Inferior parietal cortex (tissue), 1 donor: ENCODE data around the gene ATG16L2.
"Not testable (repeated sequence)": the region's sequence is repeated elsewhere in the genome, so short reads cannot be mapped to it uniquely, and the experiment has no call there.

ENCODE experiments used
- DNase-seq: peaks from one replicate; pipeline ENCODE4 v3.0.0-alpha.2; 2016; ENCODE audit errors: extremely low spot score

The ATG16L2 gene

DNA sequence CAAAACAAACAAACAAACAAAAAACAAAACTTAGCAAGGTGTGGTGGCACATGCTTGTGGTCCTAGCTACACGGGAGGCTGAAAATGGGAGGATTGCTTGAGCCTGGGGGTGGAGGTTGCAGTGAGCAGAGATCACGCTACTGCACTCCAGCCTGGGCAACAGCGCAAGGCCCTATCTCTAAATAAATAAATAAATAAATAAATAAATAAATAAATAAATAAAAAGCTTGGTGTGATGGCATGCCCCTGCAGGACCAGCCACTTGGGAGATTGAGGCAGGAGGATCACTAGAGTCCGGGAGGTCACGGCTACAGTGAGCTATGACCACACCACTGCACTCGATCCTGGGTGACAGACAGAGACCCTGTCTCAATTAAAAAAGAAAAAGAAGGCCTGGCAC, 11.4 kb upstream of the ATG16L2 start:
- no peak for DNase-seq

DNA sequence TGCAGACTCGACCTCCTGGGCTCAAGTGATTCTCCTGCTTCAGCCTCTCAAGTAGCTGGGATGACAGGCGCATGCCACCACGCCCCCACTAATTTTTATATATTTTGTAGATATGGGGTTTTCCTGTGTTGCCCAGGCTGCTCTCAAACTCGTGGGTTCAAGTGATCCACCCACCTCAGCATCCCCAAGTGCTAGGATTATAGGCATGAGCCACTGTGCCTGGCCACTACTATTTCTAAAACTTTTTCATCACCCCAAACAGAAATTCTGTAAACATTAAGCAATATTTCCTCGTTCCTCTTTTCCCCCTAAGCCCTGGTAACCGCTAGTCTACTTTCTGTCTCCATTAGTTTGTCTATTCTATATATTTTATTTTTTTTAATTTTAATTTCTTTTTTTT, 9.0 kb upstream of the ATG16L2 start:
- no peak for DNase-seq

DNA sequence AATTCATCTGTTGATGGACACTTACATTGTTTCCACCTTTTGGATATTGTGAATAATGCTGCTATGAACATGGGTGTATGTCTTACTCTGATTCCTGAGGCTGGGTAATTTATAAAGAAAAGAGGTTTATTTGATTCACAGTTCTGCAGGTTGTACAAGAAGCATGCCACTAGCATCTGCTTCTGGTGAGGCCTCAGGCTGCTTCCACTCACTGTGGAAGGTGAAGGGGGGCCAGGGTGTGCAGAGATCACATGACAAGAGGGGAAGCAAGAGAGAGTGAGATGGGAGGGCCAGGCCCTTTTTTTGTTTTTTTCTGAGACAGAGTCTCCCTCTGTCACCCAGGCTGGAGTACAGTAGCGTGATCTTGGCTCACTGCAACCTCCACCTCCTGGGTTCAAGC, 7.8 kb upstream of the ATG16L2 start:
- DNase-seq: not testable (repeated sequence)

GRCh38 chr11:72807021-72807693, 7.1 kb upstream of the ATG16L2 start:
- DNase-seq: no peak

DNA sequence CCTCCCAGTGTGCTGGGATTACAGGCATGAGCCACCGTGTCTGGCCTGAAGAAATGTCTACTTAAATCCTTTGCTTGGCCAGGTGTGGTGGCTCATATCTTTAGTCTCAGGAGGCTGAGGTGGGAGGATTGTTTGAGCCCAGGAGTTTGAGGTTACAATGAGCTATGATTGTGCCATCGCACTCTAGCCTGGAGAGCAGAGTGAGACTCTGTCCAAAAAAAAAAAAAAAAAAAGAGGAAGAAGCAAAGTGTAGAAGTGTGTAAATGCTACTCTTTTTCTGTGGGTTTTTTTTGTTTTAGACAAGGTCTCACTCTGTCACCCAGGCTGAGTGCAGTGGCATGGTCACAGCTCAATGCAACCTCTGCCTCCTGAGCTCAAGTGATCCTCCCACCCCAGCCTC, 6.4 kb upstream of the ATG16L2 start:
- no peak for DNase-seq

DNA sequence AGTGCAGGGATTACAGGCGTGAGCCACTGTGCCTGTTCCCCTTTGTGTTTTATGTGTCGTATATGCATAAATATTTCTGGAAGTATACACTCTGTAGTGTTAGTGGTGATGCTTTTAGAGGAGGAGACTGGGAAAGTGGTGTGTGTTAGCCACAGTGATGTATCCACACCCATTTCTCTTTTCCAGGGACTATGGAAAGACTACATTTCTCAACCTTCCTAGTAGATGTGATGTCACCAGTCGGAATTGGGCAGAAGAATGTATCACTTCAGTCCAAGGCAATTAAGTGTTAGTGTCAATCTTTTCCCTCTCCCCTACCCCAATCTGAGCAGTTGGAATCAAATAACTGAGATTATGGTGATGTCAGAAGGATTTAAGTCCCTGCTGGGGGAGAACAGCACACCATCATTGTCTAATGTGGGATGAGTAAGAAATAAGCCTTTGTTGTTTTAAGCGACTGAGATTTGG, 5.8 kb upstream of the ATG16L2 start:
- DNase-seq: no peak

- not testable (repeated sequence) for DNase-seq
These were observed 2.5 kb upstream of the ATG16L2 start for GRCh38 chr11:72811686-72812085.

DNA sequence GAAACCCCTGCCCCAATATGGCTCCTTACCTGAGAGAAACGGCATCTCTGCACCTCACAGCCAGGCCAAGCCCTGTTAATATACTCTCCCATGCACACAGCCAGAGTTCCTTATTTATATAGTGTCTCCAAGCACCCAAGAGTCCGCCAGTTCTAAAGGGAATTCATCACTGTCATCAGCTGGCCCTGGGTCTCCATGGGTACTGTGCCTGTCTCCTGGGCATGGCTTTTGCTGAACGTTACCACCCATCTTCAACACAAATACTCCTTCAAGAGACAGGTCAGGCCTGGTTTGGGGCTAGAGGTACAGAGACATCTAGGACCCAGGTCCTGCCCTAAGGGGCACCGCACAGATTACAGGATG, 1.6 kb upstream of the ATG16L2 start:
- no peak for DNase-seq

GRCh38 chr11:72812967-72813739, 1.1 kb upstream of the ATG16L2 start:
- no peak for DNase-seq

DNA sequence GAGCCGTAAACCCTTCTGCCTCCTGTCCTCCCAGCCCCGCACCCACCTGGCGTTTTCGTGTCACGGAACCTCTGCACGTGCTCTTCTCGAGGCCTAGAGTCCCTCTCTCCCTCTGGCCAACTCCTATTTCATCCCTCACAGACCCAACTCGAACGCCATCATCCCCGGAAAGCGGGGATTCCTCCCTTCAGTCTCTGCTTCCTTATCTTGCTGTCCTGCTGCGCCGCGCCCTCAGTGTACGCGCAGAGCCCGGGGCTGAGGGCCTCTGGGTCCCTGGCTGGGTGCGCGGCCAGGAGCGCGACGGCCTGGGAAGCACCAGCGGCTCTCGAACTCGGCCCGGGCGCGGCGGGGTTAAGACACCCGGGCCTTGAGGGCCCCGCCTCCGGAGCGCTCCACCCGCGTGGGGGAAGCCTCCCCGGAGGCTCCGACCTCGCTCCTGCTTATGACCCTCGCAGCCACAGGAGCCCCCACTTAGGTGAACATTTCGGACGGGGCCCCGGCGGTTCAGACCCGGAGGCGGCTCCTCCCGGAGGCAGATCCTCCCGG, 398 bp upstream of the ATG16L2 start:
- DNase-seq: peak; percentile 87

DNA sequence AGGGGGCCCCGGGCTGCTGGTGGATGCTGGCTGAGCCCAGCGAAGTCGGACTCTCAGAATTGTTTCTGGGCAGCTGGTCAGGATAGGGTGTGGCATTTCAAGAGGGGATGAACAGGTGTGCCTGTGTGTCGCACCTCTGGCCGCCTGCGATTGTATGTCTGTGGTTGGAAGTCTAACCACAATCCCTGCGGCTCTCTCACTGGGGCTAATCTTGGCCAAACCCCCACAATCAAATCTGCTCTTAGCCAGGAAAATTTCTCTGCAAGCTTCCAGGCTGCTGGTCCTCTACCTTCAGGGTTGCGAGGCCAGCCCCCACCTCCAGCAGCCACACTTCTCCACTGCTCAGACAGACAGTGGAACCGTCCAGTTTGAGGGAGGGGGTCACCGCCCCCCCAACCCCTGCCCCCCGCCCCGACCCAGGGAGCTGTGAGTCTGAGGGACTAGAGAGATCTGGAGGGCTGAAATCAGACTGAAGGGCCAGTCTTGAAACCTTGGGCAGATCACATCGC, 953 bp downstream of the ATG16L2 start:
- DNase-seq: no peak

DNA sequence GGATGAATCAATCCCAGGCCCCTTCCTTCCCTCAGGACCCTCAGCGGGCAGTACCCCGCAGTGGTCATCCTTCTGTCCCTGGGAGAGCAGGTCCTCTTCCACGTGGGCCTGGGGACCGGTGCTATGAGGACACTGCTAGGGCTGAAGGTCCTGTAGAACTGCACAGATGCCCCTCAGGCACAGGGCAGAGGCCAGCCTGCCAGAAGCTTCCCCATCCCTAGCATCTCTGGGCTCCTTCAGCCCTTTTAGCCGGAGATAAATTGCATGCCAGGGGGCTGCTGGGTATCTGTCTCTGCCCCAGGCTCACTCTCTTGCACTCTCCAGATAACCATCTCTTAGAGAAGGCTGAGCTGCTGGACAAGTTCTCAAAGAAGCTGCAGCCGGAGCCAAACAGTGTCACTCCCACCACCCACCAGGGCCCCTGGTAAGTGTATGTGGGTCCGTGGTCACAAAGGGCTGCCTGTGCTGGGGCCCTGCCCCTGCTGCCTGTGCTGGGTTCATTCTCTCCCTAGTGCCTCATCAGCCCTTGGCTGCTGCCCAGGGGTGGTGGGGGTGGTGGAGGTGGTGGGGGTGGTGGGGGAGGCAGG, 2.3 kb downstream of the ATG16L2 start:
- no peak for DNase-seq

GRCh38 chr11:72817966-72818365, 3.8 kb downstream of the ATG16L2 start:
- DNase-seq: no peak

DNA sequence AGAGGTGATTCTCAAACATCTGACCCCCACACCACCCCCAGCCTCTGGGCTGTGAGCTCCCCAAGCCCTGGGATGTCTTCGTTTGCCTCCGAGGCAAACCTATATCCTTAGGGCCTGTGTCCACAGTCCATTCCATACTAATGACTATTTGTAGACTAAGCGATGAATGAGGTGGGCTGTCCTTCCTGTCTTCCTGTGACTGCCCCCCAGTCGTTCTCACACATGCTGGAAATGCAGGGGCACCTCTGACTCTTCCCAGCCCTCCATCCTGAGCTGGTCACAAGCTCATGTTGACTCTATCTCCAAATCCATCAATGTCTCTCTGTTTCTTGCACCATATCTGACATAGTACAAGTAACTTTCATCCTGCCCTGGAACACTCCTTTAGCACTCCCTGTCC, 4.8 kb downstream of the ATG16L2 start:
- DNase-seq: no peak

DNA sequence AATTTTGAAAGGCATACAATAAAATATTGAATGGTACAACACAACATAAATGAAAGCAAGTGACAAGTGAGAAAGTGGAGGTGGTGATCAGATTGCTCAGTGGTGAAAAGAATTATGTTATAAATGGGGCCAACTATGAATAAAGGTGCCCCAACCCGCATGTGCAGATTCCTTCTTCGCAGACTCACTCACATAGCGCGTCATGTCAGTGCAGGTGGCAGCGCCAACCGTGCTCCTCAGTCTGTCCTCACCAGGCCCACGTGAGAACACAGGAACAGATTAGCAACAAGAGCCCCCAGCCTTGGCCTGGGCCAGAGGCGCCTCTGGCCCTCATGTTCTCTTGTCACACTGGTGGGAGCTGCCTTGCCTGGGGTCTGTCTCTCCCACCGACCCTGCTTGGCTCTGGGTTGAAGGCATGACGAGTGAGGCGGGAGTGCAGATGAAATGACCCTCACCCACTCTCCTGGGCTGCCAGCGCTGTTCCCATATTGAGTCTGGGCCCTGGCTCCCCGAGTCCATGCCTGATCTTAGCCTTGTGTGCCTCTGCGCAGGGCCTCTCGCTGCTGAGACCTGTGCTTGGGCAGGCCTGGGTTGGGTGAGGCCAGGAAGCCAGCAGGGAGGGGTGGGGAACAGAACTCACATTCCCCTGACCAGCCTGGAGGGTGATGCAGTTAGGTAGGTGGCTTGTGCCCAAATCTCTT, 6.4 kb downstream of the ATG16L2 start:
- DNase-seq: no peak

DNA sequence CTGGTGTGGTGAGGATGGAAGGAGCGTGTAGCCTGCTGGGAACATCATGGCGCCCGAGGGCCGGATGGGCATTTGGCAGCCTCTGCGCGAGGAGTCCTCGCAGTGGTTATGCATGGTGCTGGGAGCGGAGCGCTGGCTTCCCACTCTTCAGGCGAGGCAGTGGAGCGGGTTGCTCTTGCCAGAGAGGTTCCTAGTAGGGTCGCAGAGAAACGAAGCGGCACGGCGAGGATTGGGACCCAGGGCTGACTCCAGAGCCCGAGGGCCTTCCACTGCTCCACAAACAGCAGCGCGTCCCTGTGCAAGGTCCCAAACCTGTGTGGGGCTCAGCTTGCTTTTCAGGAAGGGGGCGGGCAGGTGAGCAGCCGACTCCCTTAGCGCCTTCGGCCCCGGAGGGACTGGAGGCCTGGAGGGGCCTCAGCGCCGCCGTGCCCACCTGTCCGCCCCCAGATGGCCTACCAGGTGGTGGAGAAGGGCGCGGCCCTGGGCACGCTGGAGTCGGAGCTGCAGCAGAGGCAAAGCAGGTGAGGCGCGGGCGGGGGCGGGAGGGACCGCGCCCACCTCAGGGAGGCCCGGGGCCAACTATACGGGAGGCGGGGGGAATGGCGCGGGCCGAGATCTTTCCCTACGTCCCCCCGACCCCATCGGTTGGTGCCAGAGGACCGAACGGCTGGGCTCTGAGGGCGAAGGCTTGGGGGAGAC, 7.2 kb downstream of the ATG16L2 start:
- DNase-seq: no peak

- DNase-seq: peak; percentile 82
These were observed 7.9 kb downstream of the ATG16L2 start for GRCh38 chr11:72821920-72822799.

DNA sequence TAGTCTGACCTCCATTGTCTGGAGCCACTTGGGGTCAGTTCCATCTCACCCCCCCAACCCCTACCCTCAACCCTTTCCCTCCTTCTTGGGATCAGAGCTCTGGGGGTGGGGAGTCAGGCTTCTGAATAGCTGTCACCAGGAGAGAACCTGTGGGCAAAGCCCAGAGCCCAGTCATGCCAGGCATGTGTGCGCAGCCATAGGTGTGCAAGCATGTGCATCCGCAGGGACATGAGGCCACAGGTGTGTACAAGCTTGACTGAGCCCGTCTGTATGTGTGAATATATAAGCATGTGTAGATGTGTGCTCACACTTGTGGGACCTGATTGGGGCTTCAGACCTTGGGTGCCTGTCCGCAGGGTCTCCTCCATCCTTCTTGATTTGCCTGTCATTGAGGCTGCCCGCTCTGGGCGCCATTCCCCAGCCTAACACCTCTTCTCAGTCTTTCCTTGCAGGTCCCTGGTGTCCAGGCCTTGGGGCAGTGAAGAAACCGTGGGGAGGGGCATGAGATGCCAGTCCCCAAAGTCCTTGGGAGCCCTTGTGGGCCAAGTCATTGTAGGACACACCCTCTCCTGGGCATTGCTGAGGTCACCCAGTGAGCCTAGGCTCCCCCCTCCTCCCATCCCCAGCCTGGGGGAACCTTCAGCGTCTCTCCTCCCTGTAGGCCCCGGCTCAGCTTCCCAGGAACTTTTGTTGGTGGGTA, 9.0 kb downstream of the ATG16L2 start:
- no peak for DNase-seq

DNA sequence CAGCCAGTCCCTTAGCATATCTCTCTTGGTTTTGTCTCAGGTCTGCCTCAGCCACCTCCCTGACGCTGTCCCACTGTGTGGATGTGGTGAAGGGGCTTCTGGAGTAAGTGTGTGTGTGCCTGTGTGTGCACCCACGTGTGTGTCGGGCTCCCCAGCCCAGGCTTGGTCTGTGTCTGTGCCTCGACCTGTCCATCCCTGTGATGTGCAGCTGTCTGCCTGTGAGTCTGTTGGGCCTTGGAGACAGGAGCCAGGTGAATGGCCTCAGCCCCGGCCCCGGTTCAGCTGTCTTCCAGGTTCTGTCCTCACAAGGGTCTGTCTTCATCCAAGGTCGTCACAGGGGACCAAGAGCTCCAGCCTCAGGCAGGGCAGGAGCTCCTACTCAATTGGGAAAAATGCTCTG, 9.8 kb downstream of the ATG16L2 start:
- DNase-seq: no peak
